Hematopoietic multipotent progenitor cell treated with erythropoietin and hydrocortisone succinate and interleukin-3 and kit ligand, for 6 days (in vitro differentiated cells): ENCODE measurements around the gene ASB4.

Experiments used
- DNase-seq: peaks from one replicate; pipeline ENCODE4 v3.0.0-alpha.2; 2015

The ASB4 gene

GRCh38 chr7:95556777-95557176, 71.0 kb downstream of the ASB4 start:
- DNase-seq: no peak

GRCh38 chr7:95558864-95559263, 73.1 kb downstream of the ASB4 start:
- no peak for DNase-seq

DNA sequence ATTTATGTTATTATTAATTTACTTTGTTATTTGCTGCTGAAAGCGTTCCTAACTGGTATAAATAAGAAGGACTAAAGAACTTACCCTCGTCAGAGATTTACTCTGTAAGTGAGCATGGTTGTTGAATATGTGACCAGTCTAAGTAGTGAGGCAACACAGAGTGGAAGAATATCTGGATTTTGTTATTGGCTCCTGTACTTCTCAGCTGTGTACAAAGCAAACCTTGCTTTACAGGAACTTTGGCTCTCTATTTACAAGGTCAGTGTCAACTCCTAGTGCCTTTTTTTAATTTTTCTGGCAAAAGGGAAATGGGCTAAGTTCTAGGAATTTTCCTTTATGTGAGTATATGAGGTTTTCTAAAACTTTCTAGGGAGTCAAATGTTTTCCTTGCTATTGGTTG, 74.9 kb downstream of the ASB4 start:
- no peak for DNase-seq

DNA sequence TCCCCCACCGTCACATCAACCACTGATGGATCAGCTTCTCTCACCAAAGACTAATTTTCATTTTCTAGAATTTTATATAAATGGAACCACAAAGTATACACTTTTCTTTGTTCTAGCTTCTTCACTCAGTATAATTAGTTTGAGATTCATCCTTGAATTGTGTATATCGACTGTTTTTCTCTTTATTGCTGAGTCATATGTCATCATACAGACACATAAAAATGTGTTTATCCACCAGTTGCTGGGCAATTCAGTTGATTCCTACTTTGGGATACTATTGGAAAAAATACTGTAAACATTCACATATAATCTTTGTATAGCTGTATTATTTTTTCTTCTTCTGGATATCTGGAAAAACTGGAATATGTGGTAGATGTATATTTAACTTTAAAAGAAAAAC, 84.0 kb downstream of the ASB4 start:
- DNase-seq: no peak

GRCh38 chr7:95577137-95577536, 91.4 kb downstream of the ASB4 start:
- DNase-seq: no peak

DNA sequence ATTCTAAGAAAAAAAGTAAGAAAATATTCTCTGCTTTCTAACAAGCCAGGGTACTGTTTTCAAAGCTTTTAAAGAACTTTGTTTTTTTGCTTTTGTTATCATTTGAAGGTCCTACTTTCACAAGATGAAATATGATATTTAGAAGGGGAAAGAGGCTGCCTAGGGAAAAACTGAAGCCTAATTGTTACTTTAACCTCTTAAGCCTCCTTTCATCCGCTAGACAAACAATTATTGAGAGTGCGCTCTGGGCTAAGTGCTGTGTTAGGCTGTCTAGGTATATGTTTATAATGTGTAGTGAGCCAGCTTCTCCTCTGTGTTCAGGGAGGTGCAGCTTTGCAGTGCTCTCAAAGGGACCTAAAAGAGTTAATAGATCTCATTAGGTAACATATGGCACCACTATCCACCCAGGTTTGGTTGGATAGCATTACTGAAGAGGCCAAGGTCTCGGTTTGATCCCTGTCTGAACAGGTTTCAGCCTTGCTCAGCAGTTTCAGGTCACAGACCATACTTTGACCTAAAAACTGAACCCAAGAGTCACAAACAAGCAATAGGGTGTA, 92.6 kb downstream of the ASB4 start:
- DNase-seq: no peak

- no peak for DNase-seq
These were observed 93.6 kb downstream of the ASB4 start for GRCh38 chr7:95579318-95579717.

DNA sequence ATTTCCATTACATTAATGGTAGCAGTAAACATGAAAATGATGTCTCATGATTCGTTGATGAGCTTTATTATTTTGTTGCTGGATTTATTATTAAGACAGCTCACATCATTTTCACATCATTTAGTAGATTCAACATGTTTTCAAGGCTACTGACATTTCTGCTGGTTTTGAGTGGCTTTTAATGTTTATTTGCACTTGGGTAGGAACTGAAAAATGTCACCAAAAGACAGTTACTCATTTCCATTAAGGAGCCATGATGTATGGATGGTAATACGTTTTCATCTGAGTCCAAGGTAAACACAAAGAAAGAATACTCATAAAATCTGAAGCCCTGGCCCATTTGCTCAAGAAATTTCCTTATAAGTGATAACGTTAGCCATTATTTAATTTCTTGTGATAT, 95.7 kb downstream of the ASB4 start:
- DNase-seq: no peak

DNA sequence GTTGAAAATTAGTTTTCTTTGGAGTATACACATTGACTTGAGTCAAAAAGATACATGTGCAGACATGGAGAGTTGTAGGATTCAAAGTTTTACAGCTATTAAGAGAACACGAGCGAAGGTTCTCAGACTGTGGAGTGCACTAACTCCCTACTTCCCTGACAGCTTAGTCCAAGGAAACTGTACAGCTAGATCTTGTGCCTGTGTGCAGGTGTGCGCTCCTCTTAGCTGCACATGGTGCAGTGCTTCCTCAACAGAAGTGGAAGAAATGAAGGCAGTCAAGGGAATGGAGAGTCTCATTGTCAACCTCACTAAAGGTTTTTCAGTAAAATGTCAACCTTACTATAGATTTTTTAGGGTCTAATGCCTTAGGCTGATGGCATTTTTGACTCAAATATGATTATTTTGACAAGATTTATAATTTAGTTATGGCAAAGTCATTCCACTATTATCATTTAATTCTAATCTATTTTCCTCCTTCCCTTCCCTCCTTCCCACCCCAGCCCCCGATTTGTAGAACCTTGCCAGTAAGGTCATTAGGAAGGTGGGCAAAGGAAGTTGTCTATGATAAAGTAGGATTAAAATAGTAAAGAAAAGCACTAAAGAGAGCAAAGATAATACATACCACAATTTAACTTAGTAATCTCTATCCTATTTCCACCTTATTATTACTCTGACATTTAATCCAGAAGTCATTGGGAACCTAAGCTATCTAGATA, 97.0 kb downstream of the ASB4 start:
- no peak for DNase-seq

DNA sequence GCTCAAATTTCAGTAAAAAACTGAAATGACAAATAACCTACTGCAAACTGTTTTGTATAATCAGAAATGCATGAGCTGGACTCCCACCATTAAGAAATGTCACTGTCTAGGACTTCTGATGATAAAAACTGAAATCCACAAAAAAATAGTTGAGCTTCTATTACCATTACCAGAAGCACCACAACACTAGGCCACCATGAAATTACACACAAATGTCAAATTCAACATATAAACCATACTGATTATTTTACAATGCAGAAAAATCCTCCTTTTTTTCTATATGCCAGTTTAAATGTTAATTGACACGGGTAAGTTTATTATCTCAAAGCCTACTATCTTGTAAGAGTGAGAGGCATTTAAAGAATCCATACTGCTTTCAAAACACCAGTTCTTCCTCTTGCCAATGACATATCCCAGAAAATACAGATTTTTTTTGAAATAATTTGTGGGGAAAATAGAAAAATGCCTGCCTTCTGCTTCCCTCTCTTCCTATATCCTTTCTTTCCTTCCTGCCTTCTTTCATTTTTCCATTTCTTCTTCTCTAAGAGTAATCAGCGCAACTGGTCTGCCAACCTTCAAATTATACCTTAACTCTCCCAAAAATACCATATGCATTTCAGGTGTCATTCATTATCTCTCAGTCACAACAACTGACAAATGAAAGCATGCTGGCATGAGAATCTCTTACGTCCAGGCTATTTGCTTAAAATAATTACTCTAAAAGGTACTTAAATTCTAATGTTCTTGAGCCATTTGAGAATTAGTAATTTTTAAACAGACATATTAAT, 98.3 kb downstream of the ASB4 start:
- no peak for DNase-seq

DNA sequence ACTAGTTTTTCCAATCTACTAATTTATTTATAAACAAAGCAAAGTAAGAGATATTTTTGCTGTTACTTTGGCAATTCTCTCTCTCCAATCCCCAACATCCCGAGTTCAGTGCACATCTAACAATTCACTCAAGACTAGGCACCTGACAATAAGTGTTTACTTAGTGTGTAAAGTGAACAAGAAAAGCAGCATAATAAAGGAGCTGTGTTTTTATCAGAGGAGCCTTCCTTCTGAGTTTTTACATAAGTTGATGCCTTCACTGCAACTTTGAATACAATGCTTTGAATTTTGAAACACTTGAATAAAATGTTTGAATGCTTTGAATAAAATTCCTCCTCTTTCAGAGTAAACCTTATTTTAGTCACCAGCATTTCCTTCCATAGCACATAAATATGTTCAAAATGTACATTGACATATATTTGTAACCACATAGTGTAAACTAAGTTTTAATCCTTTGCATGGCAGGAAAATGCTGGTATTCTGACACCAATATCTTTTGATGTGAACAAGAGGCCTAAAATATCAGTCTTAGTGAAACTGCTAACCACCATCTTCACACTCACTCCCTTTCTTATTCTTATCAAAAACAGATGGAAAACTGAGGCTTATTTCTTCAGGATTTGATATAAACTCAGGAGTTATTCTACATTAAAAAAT, 99.2 kb downstream of the ASB4 start:
- no peak for DNase-seq

DNA sequence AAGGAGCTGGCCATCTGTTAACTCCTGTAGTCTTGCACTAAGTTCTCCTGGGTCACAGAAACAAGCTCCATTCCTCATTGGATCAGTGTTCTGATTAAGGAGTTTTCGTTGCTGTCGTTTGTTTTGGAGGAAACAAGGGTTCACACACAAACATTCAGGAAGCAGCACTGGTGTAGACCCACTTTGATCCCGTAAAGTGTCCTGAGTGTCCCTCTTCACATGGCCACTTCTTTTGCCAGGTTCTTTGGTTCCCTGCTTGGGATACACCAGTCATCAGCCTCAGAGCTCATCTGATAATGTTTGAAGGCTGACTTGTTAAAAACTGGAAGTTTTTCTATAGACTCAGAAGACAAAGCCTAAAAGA, 99.7 kb downstream of the ASB4 start:
- DNase-seq: no peak

GRCh38 chr7:95586951-95587301, 101.2 kb downstream of the ASB4 start:
- no peak for DNase-seq

GRCh38 chr7:95589031-95589430, 103.3 kb downstream of the ASB4 start:
- no peak for DNase-seq

DNA sequence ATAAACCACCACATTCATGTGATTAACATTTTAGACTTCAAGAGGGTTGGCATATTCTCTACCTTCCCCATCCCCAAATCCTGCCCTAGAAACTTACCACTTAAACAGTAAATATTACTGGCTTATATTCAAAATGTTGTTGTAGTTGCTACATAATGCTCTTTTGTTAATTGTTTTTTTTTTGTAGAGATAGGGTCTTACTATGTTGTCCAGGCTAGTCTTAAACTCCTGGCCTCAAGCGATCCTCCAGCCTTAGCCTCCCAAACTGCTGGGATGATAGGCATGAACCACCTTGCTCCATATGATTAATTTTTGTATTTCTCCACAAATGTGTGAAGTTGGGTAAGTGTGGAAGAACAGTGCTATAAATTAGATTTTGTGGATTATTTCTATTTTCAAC, 104.0 kb downstream of the ASB4 start:
- DNase-seq: no peak
